SJCRH30 (cell line): ENCODE results near the gene ILKAP. TPM values are rescaled to one million over a fixed set of nuclear protein-coding genes. Genes with fewer than 3 reads are reported as not detected.
A peak's percentile ranks its signal among the peaks of the same experiment; 100 is the strongest.

Source experiments
- DNase-seq, 2 experiments: peaks; one replicate each; pipeline ENCODE4 v3.0.0-alpha.2; 2015 to 2020
- H3K27ac ChIP-seq: fragments of 250-450 bp; sonication (Bioruptor Pico); 2 replicates; pipeline ENCODE4 v1.5.1; 2020; ENCODE audit warnings: mild to moderate bottlenecking, moderate library complexity
- H3K27me3 ChIP-seq: fragments of 250-450 bp; sonication (Bioruptor Pico); 2 replicates; pipeline ENCODE4 v1.5.1; 2020; ENCODE audit warnings: mild to moderate bottlenecking, moderate library complexity
- H3K36me3 ChIP-seq: fragments of 250-450 bp; sonication (Bioruptor Pico); 2 replicates; pipeline ENCODE4 v1.5.1; 2020; ENCODE audit warnings: mild to moderate bottlenecking, moderate library complexity
- H3K4me1 ChIP-seq: fragments of 250-450 bp; sonication (Bioruptor Pico); 2 replicates; pipeline ENCODE4 v1.5.1; 2020; ENCODE audit warnings: mild to moderate bottlenecking, moderate library complexity
- H3K4me3 ChIP-seq: fragments of 250-450 bp; sonication (Bioruptor Pico); 2 replicates; pipeline ENCODE4 v1.5.1; 2020; ENCODE audit warnings: mild to moderate bottlenecking, moderate library complexity
- H3K9me3 ChIP-seq: fragments of 250-450 bp; sonication (Bioruptor Pico); replicated peaks from 2 replicates; pipeline ENCODE4 v1.5.1; 2020; ENCODE audit warnings: mild to moderate bottlenecking, moderate library complexity
- total RNA-seq: library from RNA; depleted of rRNA; stranded (reverse); fragments of >200 nt; shearing (Covaris generic); gene quantifications from 2 replicates; pipeline ENCODE4 v1.2.3, GENCODE V29; 2014

The ILKAP gene
- total RNA-seq, 1 experiment from 2014 or later, result 71.1 TPM

- DNase-seq, result peak; percentile 97
- H3K27me3 ChIP-seq, result no peaks in the 10 kb centered on the region
- no peaks in the 10 kb centered on the region for H3K9me3 ChIP-seq
- peak overlapping the region; percentile 96 for H3K27ac ChIP-seq
- H3K4me1 ChIP-seq, result peaks cover 28% of the 10 kb centered on the region
- no peaks in the 10 kb centered on the region for H3K36me3 ChIP-seq
- H3K4me3 ChIP-seq, result peak overlapping the region; percentile 81
Measured at GRCh38 chr2:238240757-238241711, 37.5 kb upstream of the ILKAP start.

GRCh38 chr2:238239863-238240756, 36.6 kb upstream of the ILKAP start, which contains the start of gene HES6:
Gene HES6 (minus strand): TSS chr2:238240038. CDS start chr2:238239905, 133 bp downstream.
- no peaks in the 10 kb centered on the region for H3K9me3 ChIP-seq
- peak; percentile 92 to 96 for DNase-seq
- H3K4me3 ChIP-seq, result peak within 1 kb of the TSS; percentile 81
- peak within 1 kb of the TSS; percentile 96 for H3K27ac ChIP-seq
- peaks cover 28% of the 10 kb centered on the region for H3K4me1 ChIP-seq
- no peaks in the 10 kb centered on the region for H3K36me3 ChIP-seq
- H3K27me3 ChIP-seq, result no peaks in the 10 kb centered on the region

- H3K27me3 ChIP-seq, result no peaks in the 10 kb centered on the region
Measured at GRCh38 chr2:238239543-238239862, 36.0 kb upstream of the ILKAP start.

GRCh38 chr2:238238766-238239542, 35.5 kb upstream of the ILKAP start:
- Histone ChIP-seq H3K27me3 (no peaks in the 10 kb centered on the region), H3K4me1 (peaks cover 24% of the 10 kb centered on the region), H3K27ac (no peak overlapping the region), H3K36me3 (no peaks in the 10 kb centered on the region), H3K4me3 (peak overlapping the region; percentile 81), H3K9me3 (no peaks in the 10 kb centered on the region)
- DNase-seq, result peak; percentile 51 to 52

More at GRCh38 chr2:238239543-238239862, 36.0 kb upstream of the ILKAP start:
- Histone ChIP-seq H3K4me1 (peaks cover 28% of the 10 kb centered on the region), H3K36me3 (no peaks in the 10 kb centered on the region), H3K27ac (no peak overlapping the region), H3K9me3 (no peaks in the 10 kb centered on the region), H3K4me3 (peak overlapping the region; percentile 81)
- DNase-seq, result peak in 1 of 2 experiments; percentile 50

DNA sequence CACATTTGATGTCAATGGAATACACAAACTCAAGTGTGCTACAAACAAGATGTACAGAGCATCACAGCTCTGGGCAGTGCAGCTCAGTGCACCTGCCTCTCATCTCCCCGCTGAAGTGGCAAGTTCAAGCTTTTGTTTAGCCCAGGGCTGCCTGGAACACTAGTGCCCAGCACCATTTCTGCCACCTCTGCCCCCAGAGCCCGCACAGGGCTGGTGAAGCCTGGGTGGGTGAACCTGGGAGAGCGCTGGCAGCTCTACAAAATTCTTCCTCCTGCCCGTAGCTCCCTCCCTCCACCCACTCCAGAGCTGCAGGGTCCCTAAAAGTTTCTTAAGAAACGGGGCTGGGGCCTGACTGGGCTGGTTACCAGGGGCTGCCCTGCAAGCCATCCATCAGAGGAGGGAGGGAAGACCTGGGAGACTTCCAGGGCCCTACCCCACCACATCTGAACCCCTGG, 34.8 kb upstream of the ILKAP start:
- Histone ChIP-seq H3K4me1 (peaks cover 18% of the 10 kb centered on the region), H3K27me3 (no peaks in the 10 kb centered on the region), H3K27ac (no peak overlapping the region), H3K36me3 (no peaks in the 10 kb centered on the region), H3K4me3 (no peak overlapping the region), H3K9me3 (no peaks in the 10 kb centered on the region)
- DNase-seq, result no peak

- Histone ChIP-seq H3K4me3 (no peak overlapping the region), H3K27ac (no peak overlapping the region), H3K27me3 (no peaks in the 10 kb centered on the region), H3K4me1 (peaks cover 11% of the 10 kb centered on the region), H3K9me3 (no peaks in the 10 kb centered on the region), H3K36me3 (no peaks in the 10 kb centered on the region)
- no peak for DNase-seq
Measured at GRCh38 chr2:238237431-238238135, 34.1 kb upstream of the ILKAP start.

- Histone ChIP-seq H3K36me3 (no peaks in the 10 kb centered on the region), H3K27me3 (no peaks in the 10 kb centered on the region), H3K4me3 (no peak overlapping the region), H3K4me1 (peaks cover under 1% of the 10 kb centered on the region), H3K9me3 (no peaks in the 10 kb centered on the region), H3K27ac (no peak overlapping the region)
- DNase-seq, result no peak
Measured at GRCh38 chr2:238236571-238236970, 33.1 kb upstream of the ILKAP start.

DNA sequence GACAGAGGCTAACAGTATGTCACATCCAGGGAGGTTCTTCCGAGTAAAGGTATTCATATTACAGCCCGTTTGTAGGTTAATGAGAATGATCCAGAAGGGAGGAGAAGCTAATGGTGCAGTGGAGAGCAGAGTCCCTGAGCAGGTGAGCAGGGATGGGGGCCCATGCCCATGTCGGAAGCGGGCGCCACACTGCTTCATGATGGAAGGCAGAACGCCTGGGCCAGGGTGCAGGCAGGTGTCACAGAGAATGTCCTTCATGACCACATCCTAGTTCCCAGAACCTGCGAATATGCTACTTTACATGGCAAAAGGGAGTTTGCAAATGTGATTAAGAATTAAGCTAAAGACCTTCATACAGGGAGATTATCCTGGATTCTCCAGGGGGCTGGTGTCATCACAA, 32.4 kb upstream of the ILKAP start:
- no peaks in the 10 kb centered on the region for H3K4me1 ChIP-seq
- no peak for DNase-seq
- no peak overlapping the region for H3K27ac ChIP-seq
- H3K36me3 ChIP-seq, result no peaks in the 10 kb centered on the region
- no peak overlapping the region for H3K4me3 ChIP-seq
- H3K27me3 ChIP-seq, result no peaks in the 10 kb centered on the region
- no peaks in the 10 kb centered on the region for H3K9me3 ChIP-seq

GRCh38 chr2:238235331-238235732, 31.8 kb upstream of the ILKAP start:
- no peaks in the 10 kb centered on the region for H3K36me3 ChIP-seq
- no peak overlapping the region for H3K4me3 ChIP-seq
- no peaks in the 10 kb centered on the region for H3K9me3 ChIP-seq
- H3K27me3 ChIP-seq, result no peaks in the 10 kb centered on the region
- H3K4me1 ChIP-seq, result no peaks in the 10 kb centered on the region
- H3K27ac ChIP-seq, result no peak overlapping the region
- no peak for DNase-seq

- H3K27me3 ChIP-seq, result no peaks in the 10 kb centered on the region
- H3K27ac ChIP-seq, result no peak overlapping the region
- H3K4me1 ChIP-seq, result no peaks in the 10 kb centered on the region
- DNase-seq, result no peak
- no peaks in the 10 kb centered on the region for H3K9me3 ChIP-seq
- no peaks in the 10 kb centered on the region for H3K36me3 ChIP-seq
- no peak overlapping the region for H3K4me3 ChIP-seq
Measured at GRCh38 chr2:238233625-238234024, 30.1 kb upstream of the ILKAP start.

DNA sequence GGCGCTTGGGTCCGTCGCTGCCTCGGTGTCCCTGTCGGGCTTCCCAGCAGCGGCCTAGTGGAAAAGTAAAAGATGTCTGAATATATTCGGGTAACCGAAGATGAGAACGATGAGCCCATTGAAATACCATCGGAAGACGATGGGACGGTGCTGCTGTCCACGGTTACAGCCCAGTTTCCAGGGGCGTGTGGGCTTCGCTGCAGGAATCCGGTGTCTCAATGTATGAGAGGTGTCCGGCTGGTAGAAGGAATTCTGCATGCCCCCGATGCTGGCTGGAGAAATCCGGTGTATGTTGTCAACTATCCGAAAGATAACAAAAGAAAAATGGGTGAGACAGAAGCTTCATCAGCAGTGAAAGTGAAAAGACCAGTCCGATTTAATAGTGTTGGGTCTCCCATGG, 28.3 kb upstream of the ILKAP start:
- no peak for DNase-seq
- H3K36me3 ChIP-seq, result no peaks in the 10 kb centered on the region
- peaks cover 10% of the 10 kb centered on the region; the same call in 1 of the 2 replicates for H3K27me3 ChIP-seq
- H3K27ac ChIP-seq, result no peak overlapping the region
- H3K4me3 ChIP-seq, result no peak overlapping the region
- H3K4me1 ChIP-seq, result no peaks in the 10 kb centered on the region
- no peaks in the 10 kb centered on the region for H3K9me3 ChIP-seq

- no peak for DNase-seq
Measured at GRCh38 chr2:238231251-238231793, 27.8 kb upstream of the ILKAP start.

GRCh38 chr2:238230699-238231098, 27.2 kb upstream of the ILKAP start:
- H3K36me3 ChIP-seq, result no peaks in the 10 kb centered on the region
- H3K27ac ChIP-seq, result no peak overlapping the region
- no peaks in the 10 kb centered on the region for H3K9me3 ChIP-seq
- H3K27me3 ChIP-seq, result peaks cover 19% of the 10 kb centered on the region
- no peaks in the 10 kb centered on the region for H3K4me1 ChIP-seq
- H3K4me3 ChIP-seq, result no peak overlapping the region
- DNase-seq, result no peak

More at GRCh38 chr2:238231251-238231793, 27.8 kb upstream of the ILKAP start:
- H3K27ac ChIP-seq, result no peak overlapping the region
- peaks cover 15% of the 10 kb centered on the region for H3K27me3 ChIP-seq
- no peaks in the 10 kb centered on the region for H3K36me3 ChIP-seq
- H3K9me3 ChIP-seq, result no peaks in the 10 kb centered on the region
- H3K4me3 ChIP-seq, result no peak overlapping the region
- no peaks in the 10 kb centered on the region for H3K4me1 ChIP-seq
